CD14-positive monocyte (primary cell): ENCODE data around the gene FAM120A. TPM values are rescaled to one million over a fixed set of nuclear protein-coding genes. Genes with fewer than 3 reads are reported as not detected.
A peak's percentile ranks its signal among the peaks of the same experiment; 100 is the strongest.

ENCODE experiments used
- DNase-seq, 3 donors: peaks; one replicate each; pipeline ENCODE4 v3.0.0-alpha.2; 2011 to 2022
- H2AFZ ChIP-seq: 2 replicates; pipeline ENCODE4 v1.6.0; 2012; ENCODE audit warnings: mild to moderate bottlenecking, low read depth, low read length, inconsistent platforms; ENCODE audit not compliant: insufficient read depth, poor library complexity, severe bottlenecking
- H3K27ac ChIP-seq, 2 donors: 1 replicate in 1 of 2; 2 replicates in 1 of 2; pipeline ENCODE4 v1.5.1; 2012 to 2013; ENCODE audit warnings: low read length in 2 of 2, control low read depth in 1 of 2, inconsistent platforms in 1 of 2, low read depth in 1 of 2, mild to moderate bottlenecking in 1 of 2
- H3K27me3 ChIP-seq, 2 donors: one replicate each; pipeline versions ENCODE4 v1.6.0 to v1.6.1; 2011 to 2013; ENCODE audit warnings: low read length in 2 of 2; ENCODE audit not compliant: control insufficient read depth in 2 of 2, insufficient read depth in 2 of 2
- H3K36me3 ChIP-seq, 2 donors: replicated peaks in 1 of 2; 1 replicate in 1 of 2; 2 replicates in 1 of 2; pipeline versions ENCODE4 v1.5.1 to v1.6.1; 2012 to 2013; ENCODE audit warnings: low read length in 2 of 2, control low read depth in 1 of 2, inconsistent platforms in 1 of 2, mild to moderate bottlenecking in 1 of 2; ENCODE audit not compliant: insufficient read depth in 2 of 2, control insufficient read depth in 1 of 2
- H3K4me1 ChIP-seq, 2 donors: 1 replicate in 1 of 2; 2 replicates in 1 of 2; pipeline versions ENCODE4 v1.5.1 to v1.6.1; 2012 to 2013; ENCODE audit warnings: low read length in 2 of 2, control low read depth in 1 of 2, inconsistent platforms in 1 of 2, mild to moderate bottlenecking in 1 of 2, moderate library complexity in 1 of 2; ENCODE audit not compliant: insufficient read depth in 2 of 2, control insufficient read depth in 1 of 2
- H3K4me2 ChIP-seq: replicated peaks from 2 replicates; pipeline ENCODE3; 2012; ENCODE audit warnings: low read length, moderate library complexity, mild to moderate bottlenecking; ENCODE audit not compliant: poor library complexity, severe bottlenecking; ENCODE audit errors: extremely low read depth
- H3K4me3 ChIP-seq, 3 experiments: fragments of 200-600 bp in 1 of 3; sonication (generic) in 1 of 3; replicated peaks in 1 of 3; 1 replicate in 2 of 3; 2 replicates in 1 of 3; pipeline ENCODE4 v1.5.1; 2011 to 2013; ENCODE audit warnings: low read length in 3 of 3, mild to moderate bottlenecking in 3 of 3, control low read depth in 2 of 3, low read depth in 2 of 3, inconsistent platforms in 1 of 3, moderate library complexity in 1 of 3
- H3K79me2 ChIP-seq: 2 replicates; pipeline ENCODE4 v1.6.0; 2012; ENCODE audit warnings: mild to moderate bottlenecking, control low read depth, inconsistent platforms, low read length, moderate library complexity; ENCODE audit not compliant: insufficient read depth
- H3K9ac ChIP-seq: 2 replicates; pipeline ENCODE4 v1.6.0; 2017; ENCODE audit warnings: low read length, mild to moderate bottlenecking; ENCODE audit not compliant: insufficient read depth, poor library complexity, severe bottlenecking
- H3K9me3 ChIP-seq, 2 donors: replicated peaks in 1 of 2; 1 replicate in 1 of 2; 2 replicates in 1 of 2; pipeline versions ENCODE4 v1.5.1 to v1.6.1; 2012 to 2013; ENCODE audit warnings: low read length in 2 of 2, control low read depth in 1 of 2; ENCODE audit not compliant: control insufficient read depth in 1 of 2, insufficient read depth in 1 of 2
- H4K20me1 ChIP-seq: 2 replicates; pipeline ENCODE4 v1.6.0; 2012; ENCODE audit warnings: mild to moderate bottlenecking, low read length, control low read depth, moderate library complexity; ENCODE audit not compliant: insufficient read depth
- H3K27ac Mint-ChIP-seq, 7 donors: one replicate each; pipeline ENCODE4 v1.8.0; 2020; ENCODE audit warnings: mild to moderate bottlenecking in 7 of 7, mixed read lengths in 7 of 7, moderate library complexity in 6 of 7, inconsistent platforms in 2 of 7
- H3K27me3 Mint-ChIP-seq, 3 donors: one replicate each; pipeline ENCODE4 v1.8.0; 2021 to 2022; ENCODE audit warnings: low read depth in 3 of 3, mild to moderate bottlenecking in 3 of 3, mixed read lengths in 3 of 3, moderate library complexity in 3 of 3, inconsistent platforms in 1 of 3
- H3K36me3 Mint-ChIP-seq, 2 donors: one replicate each; pipeline ENCODE4 v1.8.0; 2020; ENCODE audit warnings: mixed read lengths in 2 of 2, inconsistent platforms in 1 of 2, mild to moderate bottlenecking in 1 of 2
- H3K4me1 Mint-ChIP-seq: one replicate; pipeline ENCODE4 v1.8.0; 2020; ENCODE audit warnings: mild to moderate bottlenecking, mixed read lengths
- H3K4me3 Mint-ChIP-seq, 2 donors: one replicate each; pipeline ENCODE4 v1.8.0; 2020; ENCODE audit warnings: mild to moderate bottlenecking in 2 of 2, mixed read lengths in 2 of 2, moderate library complexity in 1 of 2
- H3K9me3 Mint-ChIP-seq, 7 donors: one replicate each; pipeline ENCODE4 v1.8.0; 2020 to 2022; ENCODE audit warnings: mixed read lengths in 7 of 7, mild to moderate bottlenecking in 6 of 7, moderate library complexity in 6 of 7, inconsistent platforms in 2 of 7
- WGBS: methylation state at CpG from one replicate; pipeline ENCODE4 v1.1.5; 2013; ENCODE audit warnings: missing lambda C conversion rate; ENCODE audit not compliant: insufficient coverage; 5-methylcytosine and 5-hydroxymethylcytosine counted together
- intact Hi-C, 2 donors: fragments of 100-400 bp; cut with micrococcal nuclease; formaldehyde crosslinking; loops; one replicate each; pipeline versions ENCODE4 v1.15.0 to v1.15.1; 2023
- polyA plus RNA-seq, 3 donors: library from polyadenylated mRNA; depleted of rRNA in 1 of 3; unstranded in 2 of 3; stranded (reverse) in 1 of 3; fragments of 300-500 nt in 2 of 3; fragments of >200 nt in 1 of 3; fragmentation: Illumina TruSeq in 2 of 3; gene quantifications; 1 replicate in 2 of 3; 2 replicates in 1 of 3; pipeline ENCODE4 v1.2.3, GENCODE V29; 2012 to 2021
- TF ChIP-seq, protein P1 (sequence below): fragments of 200-600 bp; IDR thresholded peaks from one replicate; pipeline ENCODE4 v1.8.0; 2022; ENCODE audit warnings: antibody characterized with exemption, mild to moderate bottlenecking

FAM120A gene
- polyA plus RNA-seq, 3 donors: 10.4 to 76.6 (median 12.7) TPM

GRCh38 chr9:93436218-93436617 is 15.3 kb upstream of the FAM120A start:
- Histone ChIP-seq H2AFZ (no peak overlapping the region), H3K79me2 (no peaks in the 10 kb centered on the region), H3K9ac (no peak overlapping the region), H3K27me3 (no peaks in the 10 kb centered on the region), H3K4me1 (no peaks in the 10 kb centered on the region), H3K4me3 (no peak overlapping the region), H3K36me3 (no peaks in the 10 kb centered on the region), H3K4me2 (no peak overlapping the region), H4K20me1 (no peaks in the 10 kb centered on the region), H3K9me3 (no peaks in the 10 kb centered on the region), H3K27ac (no peak overlapping the region)
- WGBS: no CpG with 5 or more reads among the region's 6 CpGs
- H3K9me3 Mint-ChIP-seq: peaks cover 0 to 4% (median 0%) of the 10 kb centered on the region in 7 donors
- H3K36me3 Mint-ChIP-seq: peaks cover 0 to 6% of the 10 kb centered on the region in 2 donors
- TF ChIP-seq, protein P1, sequence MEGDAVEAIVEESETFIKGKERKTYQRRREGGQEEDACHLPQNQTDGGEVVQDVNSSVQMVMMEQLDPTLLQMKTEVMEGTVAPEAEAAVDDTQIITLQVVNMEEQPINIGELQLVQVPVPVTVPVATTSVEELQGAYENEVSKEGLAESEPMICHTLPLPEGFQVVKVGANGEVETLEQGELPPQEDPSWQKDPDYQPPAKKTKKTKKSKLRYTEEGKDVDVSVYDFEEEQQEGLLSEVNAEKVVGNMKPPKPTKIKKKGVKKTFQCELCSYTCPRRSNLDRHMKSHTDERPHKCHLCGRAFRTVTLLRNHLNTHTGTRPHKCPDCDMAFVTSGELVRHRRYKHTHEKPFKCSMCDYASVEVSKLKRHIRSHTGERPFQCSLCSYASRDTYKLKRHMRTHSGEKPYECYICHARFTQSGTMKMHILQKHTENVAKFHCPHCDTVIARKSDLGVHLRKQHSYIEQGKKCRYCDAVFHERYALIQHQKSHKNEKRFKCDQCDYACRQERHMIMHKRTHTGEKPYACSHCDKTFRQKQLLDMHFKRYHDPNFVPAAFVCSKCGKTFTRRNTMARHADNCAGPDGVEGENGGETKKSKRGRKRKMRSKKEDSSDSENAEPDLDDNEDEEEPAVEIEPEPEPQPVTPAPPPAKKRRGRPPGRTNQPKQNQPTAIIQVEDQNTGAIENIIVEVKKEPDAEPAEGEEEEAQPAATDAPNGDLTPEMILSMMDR: no peak
- peaks cover 0 to 5% (median 3%) of the 10 kb centered on the region in 3 donors for H3K27me3 Mint-ChIP-seq
- intact Hi-C loops: no loop called here
- H3K27ac Mint-ChIP-seq: no peak overlapping the region
- no peak for DNase-seq
- H3K4me3 Mint-ChIP-seq: no peak overlapping the region
- peaks cover 6% of the 10 kb centered on the region for H3K4me1 Mint-ChIP-seq

DNA sequence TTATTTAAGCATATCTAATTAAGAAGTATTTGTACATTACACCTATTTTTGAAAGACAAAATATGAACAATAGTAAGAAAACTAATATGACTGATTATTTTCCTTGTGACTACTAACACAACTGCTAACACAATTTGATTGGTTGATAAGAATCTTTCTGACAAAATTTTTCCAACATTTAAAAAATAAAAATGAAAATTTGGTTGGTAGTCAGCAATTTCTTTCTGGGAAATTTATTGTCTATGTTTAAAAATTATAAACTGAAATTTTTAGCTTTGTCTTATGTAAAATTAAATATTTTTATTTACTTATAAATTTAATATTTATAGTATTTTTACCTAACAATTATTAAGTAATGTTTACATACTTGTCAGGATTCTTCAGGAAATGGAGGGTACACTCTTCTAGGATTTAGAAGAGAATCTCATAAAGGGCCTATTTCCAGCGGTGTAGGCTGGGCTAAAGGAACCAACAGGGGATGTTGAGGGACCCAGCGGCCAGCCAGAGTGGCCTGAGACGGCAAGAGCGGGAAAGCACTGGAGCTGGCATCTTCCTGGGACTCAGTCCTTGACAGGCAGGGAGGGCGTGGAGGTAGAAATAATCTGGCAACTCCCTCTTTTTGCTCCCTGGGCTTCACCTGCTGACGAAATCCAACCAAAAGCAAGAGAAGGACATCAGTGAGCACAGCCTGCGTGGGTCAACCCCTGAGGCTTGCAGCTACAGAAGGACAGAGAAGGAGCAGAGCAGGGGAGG is 14.7 kb upstream of the FAM120A start:
- intact Hi-C loops: no loop called here
- Histone ChIP-seq H3K9me3 (no peaks in the 10 kb centered on the region), H2AFZ (no peak overlapping the region), H3K4me3 (no peak overlapping the region), H3K27ac (no peak overlapping the region), H3K4me2 (no peak overlapping the region), H3K4me1 (no peaks in the 10 kb centered on the region), H3K27me3 (no peaks in the 10 kb centered on the region), H3K36me3 (no peaks in the 10 kb centered on the region), H3K79me2 (no peaks in the 10 kb centered on the region), H3K9ac (no peak overlapping the region), H4K20me1 (no peaks in the 10 kb centered on the region)
- H3K4me3 Mint-ChIP-seq: no peak overlapping the region
- DNase-seq: no peak
- peaks cover 0 to 4% (median 0%) of the 10 kb centered on the region in 7 donors for H3K9me3 Mint-ChIP-seq
- H3K27ac Mint-ChIP-seq: peak overlapping the region in 1 of 7 donors; percentile 54
- TF ChIP-seq, protein P1: no peak
- H3K4me1 Mint-ChIP-seq: peaks cover 2% of the 10 kb centered on the region
- peaks cover 0 to 8% (median 3%) of the 10 kb centered on the region in 3 donors for H3K27me3 Mint-ChIP-seq
- 93% methylated on average over 5 of the region's 7 CpGs for WGBS
- H3K36me3 Mint-ChIP-seq: peaks cover 0 to 6% of the 10 kb centered on the region in 2 donors
